Fibroblast of pulmonary artery (primary cell): ENCODE measurements around the gene IRS1.

Experiments used
- DNase-seq: peaks from one replicate; pipeline ENCODE4 v3.0.0-alpha.2; 2010; ENCODE audit warnings: low read depth
- H3K4me3 ChIP-seq: replicated peaks from 2 replicates; pipeline ENCODE4 v1.5.1; 2011; ENCODE audit warnings: low read depth, mild to moderate bottlenecking, control low read depth, low read length, moderate library complexity
- TF ChIP-seq, protein P1 (sequence below): IDR thresholded peaks from 2 replicates; pipeline ENCODE4 v1.5.1; 2011; ENCODE audit warnings: mild to moderate bottlenecking, control low read depth, low read length, inconsistent platforms; ENCODE audit errors: missing control alignments

IRS1 gene

DNA sequence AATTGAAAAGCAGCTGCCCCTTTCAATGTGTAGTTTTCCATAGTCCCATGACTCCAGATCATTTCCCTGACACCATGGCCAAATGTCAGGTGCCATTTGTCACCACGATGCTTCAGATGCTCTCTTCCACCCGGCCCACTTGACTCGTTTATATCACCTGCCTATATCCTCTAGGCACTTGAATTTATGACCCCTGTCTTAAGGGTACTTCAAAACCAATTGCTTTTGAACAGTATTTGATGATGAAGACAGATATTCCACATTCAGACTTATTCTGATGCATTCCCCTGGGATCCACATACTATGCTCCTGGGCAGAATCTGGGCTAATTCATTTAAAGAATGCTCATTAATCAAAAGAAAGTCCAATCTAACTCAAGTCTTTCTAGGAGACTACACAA is 19.3 kb upstream of the IRS1 start:
- no peak for DNase-seq
- no peak overlapping the region for H3K4me3 ChIP-seq
- TF ChIP-seq, protein P1, sequence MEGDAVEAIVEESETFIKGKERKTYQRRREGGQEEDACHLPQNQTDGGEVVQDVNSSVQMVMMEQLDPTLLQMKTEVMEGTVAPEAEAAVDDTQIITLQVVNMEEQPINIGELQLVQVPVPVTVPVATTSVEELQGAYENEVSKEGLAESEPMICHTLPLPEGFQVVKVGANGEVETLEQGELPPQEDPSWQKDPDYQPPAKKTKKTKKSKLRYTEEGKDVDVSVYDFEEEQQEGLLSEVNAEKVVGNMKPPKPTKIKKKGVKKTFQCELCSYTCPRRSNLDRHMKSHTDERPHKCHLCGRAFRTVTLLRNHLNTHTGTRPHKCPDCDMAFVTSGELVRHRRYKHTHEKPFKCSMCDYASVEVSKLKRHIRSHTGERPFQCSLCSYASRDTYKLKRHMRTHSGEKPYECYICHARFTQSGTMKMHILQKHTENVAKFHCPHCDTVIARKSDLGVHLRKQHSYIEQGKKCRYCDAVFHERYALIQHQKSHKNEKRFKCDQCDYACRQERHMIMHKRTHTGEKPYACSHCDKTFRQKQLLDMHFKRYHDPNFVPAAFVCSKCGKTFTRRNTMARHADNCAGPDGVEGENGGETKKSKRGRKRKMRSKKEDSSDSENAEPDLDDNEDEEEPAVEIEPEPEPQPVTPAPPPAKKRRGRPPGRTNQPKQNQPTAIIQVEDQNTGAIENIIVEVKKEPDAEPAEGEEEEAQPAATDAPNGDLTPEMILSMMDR, result no peak

DNA sequence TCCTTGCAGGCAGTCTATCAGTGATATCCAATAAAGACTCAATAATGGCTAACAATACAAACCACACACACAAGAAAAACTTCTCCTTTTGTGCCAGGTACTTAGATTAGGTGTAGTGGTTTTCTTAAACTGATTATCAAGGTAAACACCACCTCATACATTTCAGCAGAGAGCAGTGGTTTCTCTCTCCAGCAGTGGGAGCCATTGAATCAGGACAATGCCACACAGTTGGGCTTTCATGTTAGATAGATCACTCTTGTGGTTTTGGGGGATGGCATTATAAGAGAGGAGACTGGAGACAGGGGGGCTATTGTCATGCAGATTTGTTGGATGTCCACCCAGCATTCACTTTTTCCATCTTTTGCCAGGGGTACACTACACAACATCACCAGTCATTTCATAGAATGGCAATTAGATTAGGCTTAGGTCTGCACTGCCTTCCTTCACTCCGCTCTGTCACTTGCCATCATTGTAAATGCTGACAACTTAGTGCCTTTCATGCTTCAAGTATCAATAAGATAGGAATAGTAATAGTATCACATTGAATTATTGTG is 13.6 kb upstream of the IRS1 start:
- H3K4me3 ChIP-seq, result no peak overlapping the region
- DNase-seq, result no peak
- TF ChIP-seq, protein P1, result peak; percentile 54

DNA sequence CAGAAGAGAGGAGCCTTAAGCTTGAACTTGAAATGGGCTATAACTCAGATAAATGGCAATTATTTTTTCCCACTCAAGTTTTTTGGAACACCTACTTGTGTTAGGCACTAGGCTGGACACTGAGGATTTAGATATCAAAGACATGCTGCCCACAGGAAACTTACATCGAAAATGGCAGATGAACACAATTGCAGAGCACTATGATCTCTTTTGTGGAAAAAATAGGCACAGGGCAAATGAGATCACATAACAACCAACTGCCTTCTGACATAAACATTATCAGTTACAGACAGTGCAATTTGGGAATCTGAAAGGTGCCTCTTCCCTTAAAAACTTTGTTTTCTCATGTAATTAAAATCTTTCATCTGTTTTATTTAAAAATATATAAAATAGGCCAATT is 3.8 kb upstream of the IRS1 start:
- H3K4me3 ChIP-seq, result no peak overlapping the region
- TF ChIP-seq, protein P1, result no peak
- no peak for DNase-seq

DNA sequence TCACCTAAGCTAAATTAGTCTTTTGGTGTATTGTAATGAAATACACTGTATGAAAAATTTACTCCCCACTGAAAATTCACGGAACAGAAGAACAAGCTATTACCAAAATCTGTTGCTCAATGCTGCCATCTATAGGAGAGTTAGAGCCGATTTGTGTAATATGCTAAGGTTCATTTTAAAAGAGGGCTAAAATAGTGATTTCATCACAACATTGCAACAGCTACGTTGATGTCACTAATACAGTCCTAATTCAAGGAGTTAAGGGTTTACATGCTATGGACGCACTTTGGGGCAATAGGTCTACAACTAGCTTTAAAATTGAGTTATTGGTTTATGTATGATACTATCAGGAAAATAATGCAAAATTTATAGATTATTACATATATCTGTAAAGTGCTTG is 3.0 kb upstream of the IRS1 start:
- H3K4me3 ChIP-seq, result no peak overlapping the region
- DNase-seq, result peak; percentile 96
- TF ChIP-seq, protein P1, result peak; percentile 72

DNA sequence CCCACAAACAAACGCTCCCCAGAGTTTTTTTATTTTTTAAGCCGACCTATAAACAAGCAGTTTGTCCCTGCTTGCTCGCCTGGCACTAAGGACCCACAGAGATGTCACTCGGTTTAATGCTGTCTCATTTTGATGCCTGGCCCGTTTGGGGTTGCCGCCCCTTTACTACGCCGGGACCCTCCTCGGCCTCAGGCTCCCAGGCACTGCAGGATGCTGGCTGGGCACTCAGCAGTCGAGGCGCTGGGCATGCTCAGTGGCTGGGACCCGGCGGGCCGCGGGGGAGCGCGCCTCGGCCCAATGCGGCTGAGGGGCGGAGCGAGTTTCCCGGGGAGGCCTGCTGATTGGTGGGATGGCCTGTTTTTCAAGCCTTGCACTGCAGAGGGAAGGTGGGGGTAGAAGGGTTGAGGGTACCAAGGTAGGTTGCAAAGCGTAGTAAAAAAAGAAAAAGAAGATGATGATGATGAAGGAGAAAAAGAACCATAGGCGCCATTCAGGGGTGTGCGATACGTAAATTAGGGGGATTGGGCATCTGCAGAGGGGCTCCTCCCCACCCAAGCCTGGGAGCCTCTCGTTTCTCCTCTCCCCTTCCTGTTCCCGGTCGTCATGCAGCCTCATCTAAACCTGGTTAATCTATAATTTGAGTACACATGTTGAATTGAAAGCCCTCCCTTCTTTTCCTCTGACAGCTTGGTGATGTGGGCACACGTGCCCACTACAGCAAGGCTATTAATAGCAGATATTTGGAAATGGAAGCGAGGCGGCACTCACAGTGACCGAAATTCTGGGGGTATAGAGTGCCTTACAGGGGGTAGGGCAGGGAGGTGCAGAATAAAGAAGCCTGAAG is 1.5 kb upstream of the IRS1 start:
- TF ChIP-seq, protein P1, result no peak
- peak; percentile 64 for DNase-seq
- H3K4me3 ChIP-seq, result peak overlapping the region; percentile 34

DNA sequence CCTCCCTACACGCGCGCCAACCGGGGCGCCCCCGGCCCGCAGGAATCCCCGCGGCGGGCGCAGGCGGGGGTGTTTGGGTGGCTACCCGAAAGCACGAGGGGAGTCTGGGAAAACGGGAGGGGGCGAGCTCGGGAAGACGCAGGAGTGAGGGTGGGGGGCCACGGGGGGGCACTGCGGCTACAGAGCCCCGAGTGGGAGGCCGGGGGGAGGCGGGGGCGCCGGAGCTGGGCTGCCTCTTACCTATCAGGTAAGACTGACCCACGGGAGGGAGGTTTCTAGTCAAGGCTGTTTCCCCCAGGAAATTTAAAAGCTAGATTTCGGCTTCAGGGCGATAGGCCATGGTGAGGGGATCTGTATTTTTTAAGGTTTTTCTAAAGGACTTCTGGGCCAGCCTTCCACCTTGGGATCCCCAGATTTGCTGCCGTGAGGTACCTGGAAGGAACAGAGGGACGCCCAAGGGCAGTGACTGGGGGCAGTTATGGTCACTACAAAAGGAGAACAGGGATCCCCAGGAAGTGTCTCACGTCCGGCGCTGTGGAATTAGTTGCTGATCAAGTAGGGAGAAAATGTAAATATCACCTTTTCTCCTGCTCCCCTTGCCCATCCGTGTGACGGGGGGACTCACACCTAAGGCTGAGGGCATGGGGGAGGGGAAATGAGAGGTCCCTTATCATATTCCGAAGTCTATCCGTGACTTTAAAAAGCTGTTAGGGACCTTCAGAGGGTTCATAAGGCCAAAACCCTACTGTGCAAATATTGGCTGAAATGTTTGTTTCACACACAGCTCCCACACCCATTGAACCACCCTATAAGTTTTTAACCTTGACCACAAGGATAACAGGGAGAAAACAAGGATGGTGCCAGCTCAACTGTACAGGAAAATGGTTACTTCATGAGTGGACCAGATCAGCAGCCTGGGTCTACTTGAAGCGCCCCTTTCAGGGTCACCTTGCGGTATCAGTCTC is 638 bp upstream of the IRS1 start:
- peak overlapping the region; percentile 80 for H3K4me3 ChIP-seq
- DNase-seq, result peak; percentile 29
- TF ChIP-seq, protein P1, result no peak
